CD1c-positive myeloid dendritic cell (primary cell): ENCODE data around the gene ZNF276.
"Not testable (repeated sequence)": the region's sequence is repeated elsewhere in the genome, so short reads cannot be mapped to it uniquely, and the experiment has no call there.

Experiments
- DNase-seq: peaks from one replicate; pipeline ENCODE4 v3.0.0-alpha.2; 2016; ENCODE audit errors: extremely low spot score

The ZNF276 gene

GRCh38 chr16:89695875-89696669 lies 25.3 kb upstream of the ZNF276 start:
- no peak for DNase-seq

DNA sequence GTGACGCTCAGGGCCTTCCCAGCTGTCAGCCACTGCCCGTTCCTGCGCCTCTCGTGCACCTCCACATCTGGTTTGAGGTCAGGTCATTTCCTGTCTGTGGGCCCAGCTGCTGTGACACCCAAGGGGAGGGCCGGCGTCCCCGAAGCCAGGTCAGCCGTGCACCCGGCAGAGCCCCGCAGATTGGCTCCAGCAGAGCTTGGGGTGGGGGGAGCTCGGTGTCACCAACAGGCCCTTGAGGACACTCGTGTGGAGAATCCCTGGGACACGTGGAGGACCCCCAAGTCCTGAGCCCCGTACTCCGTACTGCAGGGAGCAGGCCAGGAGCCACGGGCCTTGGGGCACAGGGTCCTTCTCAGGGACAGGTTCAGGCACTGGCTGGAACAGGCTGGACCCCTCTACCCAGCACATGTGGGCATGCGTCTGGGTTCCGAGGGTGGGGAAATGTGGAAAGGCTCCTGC lies 24.6 kb upstream of the ZNF276 start:
- DNase-seq, result no peak

DNA sequence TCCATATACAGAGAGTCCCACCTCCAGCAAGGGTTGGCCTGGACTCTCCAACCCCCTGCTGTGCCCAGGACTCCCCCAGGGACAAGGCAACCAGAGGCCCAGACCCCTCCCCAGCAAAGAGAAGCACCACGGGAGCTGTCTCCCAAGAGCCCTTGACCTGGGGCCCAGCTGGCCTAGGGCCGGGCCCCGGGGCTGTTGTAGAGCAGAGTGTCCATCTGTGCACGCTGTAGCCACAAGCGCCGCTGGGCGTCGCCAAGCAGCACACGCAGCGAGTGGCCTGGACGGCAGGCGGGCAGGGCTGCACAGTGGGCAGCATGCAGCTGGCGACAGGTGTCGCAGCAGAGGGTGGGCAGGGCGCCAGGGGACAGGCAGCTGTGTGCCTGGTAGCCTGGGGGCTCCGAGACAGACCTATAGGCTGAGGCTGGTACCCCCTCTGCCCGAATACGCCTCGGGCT lies 24.1 kb upstream of the ZNF276 start:
- DNase-seq, result no peak

DNA sequence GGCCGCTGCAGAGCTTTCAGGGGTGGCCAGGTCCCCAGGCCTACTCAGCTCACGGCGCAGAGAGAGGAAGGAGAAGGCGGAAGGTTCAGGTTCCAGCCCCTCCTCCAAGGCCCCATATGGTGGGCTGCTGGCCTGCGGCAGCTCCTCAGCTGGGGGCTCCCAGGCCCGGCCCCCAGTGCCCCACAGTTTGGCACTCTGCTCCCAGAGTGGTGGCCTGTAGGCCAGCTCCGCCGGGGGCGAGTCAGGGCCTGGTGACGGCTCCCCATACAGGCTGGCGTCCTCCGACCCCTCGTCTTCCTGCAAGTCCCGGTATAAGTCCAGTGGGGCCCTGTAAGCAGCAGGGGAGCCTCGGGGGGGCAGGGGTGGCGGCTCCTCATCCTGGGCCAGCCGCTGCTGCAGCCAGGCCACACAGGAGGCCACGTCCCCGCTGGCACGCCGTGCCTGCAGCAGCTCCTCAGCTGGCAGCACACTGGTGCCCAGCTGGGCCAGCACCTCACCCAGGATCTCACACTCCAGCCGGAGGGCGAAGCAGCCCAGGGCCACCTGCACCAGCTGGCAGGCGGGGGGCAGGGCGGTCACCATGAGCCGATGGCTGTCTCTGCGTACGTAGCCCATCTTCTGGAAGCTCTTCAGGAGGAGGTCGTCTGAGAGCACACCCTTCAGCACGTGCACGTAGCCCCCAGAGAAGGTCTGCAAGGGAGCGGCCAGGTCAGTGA lies 23.6 kb upstream of the ZNF276 start:
- no peak for DNase-seq

GRCh38 chr16:89698717-89699116 lies 22.6 kb upstream of the ZNF276 start:
- not testable (repeated sequence) for DNase-seq

GRCh38 chr16:89699629-89700099 lies 21.7 kb upstream of the ZNF276 start:
- not testable (repeated sequence) for DNase-seq

DNA sequence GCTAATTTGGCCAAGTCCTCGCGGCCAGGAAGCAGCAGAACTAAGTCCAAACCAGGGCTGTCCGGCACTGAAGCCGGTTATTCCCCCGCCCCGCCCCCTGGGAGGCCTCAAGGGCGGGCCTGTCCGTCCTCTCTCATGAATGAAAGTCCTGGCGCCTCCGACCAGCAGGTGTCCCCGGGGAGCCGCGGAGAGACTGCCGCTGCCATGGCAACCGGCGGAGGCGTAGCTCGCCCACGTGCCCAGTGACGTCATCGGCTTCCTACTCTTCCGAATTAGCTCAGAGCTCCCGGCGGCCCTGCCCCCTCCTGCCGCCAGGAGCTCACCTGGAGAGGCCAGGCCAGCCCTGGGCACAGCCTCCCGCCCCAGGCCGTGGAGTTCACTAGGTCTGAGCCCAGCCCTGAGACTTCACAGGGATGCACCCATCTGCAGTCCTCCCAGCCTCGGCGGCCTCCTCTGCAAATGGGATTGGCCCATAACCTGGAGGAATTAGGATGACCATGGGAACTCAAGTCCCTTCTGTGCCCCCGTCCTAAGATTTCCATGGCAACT lies 21.2 kb upstream of the ZNF276 start:
- DNase-seq, result peak; percentile 99

DNA sequence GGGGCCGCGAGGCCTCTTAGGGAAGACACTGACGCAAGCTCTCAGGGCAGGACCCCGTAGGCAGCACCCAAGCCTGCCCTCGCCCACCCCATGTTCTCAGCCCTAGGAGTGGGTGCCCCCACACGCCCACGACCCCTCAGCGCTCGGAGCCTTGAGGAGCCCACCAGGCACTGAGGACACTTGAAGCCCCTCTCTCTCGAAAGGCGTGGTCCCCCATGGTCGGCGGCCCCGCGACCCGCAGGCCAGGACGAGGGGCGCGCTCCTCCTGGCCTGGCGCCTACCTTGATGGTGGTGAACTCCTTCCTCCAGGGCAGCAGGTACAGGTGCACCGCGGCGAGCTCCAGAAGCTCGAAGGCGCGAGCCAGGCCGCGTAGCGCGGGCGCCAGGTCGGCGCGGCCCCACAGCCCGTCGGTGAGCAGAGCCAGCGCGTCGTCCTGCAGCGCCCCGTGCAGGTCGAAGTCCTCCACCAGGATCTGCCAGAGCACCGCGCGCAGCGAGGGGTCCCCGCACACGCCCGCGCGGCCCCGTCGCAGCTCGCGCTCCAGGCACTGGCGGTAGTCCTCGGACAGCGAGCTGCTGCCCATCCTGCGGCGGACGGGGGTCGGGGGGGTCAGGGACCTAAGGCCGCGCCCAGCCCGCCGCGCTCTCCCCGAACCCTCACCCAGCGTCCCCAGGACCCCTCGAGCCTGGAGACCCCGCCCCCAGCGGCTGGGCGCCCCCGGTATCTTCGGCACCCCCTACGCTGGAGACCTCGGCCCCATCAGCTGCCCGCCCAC lies 20.5 kb upstream of the ZNF276 start:
- peak; percentile 52 for DNase-seq

DNA sequence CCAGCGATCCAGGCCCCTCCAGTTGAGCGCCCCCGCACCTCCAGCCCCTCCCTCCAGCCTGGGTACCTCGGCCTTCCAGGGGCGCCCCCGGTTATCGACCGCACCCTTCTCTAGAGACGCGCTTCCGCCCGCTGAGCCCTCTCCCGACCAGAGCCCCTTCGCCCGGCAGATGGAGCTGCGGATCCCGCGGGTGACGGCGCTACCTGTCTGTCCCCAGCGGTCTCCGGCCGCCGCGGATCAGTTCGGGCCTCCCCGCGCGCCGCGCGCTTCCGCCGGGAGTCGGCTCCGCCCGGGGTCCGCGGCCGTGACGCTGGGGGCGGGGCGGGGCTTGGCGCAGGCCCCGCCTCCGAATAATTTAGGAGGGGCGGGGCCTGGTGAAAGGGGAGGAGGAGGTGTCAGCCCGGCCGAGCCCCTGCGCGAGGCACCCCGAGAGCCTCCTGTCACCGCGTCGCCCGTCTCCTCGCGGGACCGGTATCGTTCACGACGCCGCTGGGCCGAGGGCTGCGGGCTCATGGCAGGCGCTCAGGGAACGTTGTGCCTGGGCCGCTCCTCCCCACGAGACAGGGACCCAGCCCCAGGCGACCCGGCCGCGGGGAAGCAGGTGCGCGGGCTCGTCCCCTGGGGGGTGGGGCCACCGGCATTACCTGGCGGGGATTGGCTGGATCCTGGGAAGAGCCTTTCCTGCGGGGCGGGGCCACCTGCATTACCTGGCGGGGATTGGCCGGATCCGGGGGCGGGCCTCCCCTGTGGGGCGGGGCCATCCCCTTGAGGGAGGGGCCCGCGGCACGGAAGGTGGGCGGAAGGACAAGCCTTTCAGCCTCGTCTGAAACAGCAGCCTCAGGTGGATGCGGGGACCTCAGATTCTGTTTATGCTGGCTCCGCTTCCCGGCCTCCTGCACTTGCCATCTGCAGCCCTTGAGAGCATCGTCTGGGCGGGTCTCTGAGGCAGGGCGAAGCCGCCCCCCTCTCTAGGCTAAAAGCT lies 19.6 kb upstream of the ZNF276 start, which contains the start of gene SPATA2L:
SPATA2L (minus strand) TSS at position 281 of the 982 bp plus-strand sequence. CDS start 473 bp downstream, outside the sequence.
- DNase-seq, result peak; percentile 97

GRCh38 chr16:89704281-89704680 lies 17.1 kb upstream of the ZNF276 start:
- DNase-seq, result no peak

DNA sequence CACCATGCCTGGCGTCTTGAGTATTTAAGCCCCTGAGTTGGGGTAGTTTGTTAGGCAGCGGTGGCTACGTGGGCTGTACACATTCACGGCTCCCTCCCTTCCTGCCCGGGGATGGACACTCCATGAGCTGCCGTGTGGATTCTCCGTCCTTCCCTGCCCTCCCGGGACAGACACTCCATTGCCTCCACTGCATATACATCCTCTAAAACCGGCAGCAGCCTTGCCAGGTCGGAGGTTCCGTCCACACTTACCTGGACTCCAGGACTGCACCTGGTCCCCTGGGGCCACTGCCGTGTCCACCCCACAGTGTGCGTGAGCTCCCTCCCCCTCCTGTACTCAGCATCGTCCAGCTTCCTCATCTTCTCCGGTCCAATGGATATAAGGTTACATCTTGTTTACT lies 16.3 kb upstream of the ZNF276 start:
- no peak for DNase-seq

DNA sequence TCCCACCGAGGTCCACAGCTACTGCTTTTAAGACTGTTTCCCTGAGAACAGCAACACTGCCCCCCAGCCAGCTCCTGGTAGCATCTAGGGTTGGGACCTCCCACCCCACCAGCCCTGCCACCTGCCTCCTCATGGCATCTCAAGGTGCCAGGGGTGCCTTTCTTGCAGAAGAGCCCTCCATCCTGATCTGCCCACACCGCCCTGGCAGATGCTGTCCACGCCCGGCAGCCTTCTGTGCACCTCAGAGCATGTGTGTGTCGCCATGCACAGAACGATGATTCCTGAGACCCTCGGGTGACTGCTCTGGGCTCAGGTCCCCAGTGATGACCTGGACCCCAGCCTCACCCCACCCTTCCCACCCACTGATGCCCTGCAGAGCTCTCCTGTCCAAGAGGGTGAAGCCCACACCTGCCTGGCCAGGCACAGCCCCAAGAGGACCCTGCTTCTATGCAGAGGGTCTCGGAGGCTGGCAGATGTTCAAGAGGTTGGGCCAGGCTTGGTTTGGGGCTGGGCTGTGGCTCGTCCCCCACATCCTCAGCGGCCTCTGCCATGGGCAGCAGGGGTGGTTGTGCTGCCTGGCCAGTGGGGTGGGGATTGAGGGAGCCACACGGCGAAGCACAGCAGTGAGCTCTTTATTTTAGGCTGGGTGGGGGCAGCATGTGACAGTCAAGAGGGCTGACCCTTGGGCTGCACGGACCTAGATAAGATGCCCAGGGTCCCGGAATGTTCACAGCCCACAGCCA lies 14.6 kb upstream of the ZNF276 start:
- no peak for DNase-seq

DNA sequence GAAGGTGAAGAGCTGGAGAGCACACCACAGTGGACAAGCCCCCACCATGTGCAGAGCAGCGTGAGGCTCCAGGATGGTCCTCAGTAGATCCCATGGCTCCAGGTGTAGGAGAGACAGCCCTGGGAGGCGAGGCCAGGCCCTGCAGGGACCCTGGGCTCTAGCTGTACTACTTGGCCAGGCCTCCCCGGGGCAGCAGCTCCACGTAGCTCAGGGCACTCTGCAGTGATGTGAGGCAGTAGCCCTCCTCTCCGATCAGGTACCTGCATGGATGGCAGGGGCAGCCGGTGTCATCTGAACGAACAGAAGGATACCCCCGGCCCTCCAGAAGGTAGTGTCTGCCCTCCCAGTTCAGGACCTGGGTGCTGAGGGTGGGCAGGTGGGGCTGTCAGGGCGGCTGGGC lies 13.6 kb upstream of the ZNF276 start:
- no peak for DNase-seq

GRCh38 chr16:89708481-89708931 lies 12.8 kb upstream of the ZNF276 start:
- DNase-seq, result no peak

DNA sequence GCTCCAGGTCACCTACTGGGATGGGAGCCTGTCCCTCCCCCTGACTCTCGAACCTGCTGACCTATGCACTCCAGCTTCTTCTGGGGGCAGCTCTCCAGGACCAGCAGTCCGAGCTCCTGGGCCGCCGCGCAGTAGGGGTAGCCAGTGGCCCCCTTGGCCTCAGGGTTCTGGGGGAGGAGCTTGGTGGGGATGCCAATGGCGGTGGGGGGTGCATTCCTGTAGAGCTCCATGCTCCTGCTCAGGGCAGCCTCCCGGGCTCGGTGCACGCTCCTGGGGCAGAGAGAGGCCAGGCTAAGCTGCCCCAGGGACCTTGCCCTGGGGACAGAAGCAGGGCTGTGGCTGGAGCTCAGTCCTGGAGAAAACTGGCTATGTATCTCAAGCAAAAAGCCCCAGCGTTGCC lies 12.2 kb upstream of the ZNF276 start:
- DNase-seq, result no peak

GRCh38 chr16:89709716-89710432 lies 11.5 kb upstream of the ZNF276 start:
- peak; percentile 54 for DNase-seq

DNA sequence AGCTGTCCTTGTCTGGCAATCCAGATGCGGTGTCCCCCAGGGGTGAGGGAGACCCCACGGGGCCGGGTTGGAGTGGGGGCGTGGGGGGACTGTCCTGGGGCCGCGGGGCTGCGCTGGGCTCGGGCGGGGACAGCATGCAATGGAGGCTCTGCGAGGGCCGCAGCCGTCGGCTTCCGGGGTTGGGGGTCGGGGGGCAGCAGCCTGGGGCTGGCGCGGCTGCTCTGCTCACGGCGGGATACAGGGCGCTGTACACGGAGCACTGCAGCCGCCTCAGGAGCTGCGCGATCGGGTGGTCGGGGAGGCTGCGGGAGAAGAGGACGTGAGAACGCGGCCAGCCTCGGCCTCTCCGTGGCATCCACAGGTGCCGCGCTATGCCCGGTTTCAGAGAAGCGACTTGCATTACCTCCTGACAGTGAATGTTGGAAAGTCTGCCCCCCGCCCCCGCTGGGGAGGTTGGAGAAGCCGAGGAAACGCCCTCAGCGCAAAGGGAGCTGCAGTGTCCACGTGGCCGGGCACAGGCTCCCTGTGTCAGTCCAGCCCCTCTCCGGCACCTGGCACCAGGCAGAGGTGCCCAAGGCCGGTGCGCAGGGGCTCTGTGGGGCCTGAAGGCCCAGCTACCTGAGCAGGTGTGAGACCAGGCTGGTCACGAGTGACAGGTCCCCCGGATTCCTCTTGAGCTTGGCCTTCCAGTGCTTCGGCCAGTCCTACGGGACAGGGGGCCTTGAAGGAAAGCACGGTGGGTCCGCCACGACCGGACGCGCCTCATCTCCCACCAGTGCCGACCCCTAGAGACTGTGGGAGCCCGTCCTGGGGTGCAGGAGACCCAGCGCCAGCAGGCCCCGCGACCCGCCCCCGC lies 10.4 kb upstream of the ZNF276 start:
- no peak for DNase-seq
